ENCODE measurements around the gene PPARG. TPM values are rescaled to one million over a fixed set of nuclear protein-coding genes. Genes with fewer than 3 reads are reported as not detected.

Gene PPARG
- not detected in 2 replicates for total RNA-seq (2014; rRNA removed; shearing (Covaris generic); ENCODE audit: low replicate concordance)

DNA sequence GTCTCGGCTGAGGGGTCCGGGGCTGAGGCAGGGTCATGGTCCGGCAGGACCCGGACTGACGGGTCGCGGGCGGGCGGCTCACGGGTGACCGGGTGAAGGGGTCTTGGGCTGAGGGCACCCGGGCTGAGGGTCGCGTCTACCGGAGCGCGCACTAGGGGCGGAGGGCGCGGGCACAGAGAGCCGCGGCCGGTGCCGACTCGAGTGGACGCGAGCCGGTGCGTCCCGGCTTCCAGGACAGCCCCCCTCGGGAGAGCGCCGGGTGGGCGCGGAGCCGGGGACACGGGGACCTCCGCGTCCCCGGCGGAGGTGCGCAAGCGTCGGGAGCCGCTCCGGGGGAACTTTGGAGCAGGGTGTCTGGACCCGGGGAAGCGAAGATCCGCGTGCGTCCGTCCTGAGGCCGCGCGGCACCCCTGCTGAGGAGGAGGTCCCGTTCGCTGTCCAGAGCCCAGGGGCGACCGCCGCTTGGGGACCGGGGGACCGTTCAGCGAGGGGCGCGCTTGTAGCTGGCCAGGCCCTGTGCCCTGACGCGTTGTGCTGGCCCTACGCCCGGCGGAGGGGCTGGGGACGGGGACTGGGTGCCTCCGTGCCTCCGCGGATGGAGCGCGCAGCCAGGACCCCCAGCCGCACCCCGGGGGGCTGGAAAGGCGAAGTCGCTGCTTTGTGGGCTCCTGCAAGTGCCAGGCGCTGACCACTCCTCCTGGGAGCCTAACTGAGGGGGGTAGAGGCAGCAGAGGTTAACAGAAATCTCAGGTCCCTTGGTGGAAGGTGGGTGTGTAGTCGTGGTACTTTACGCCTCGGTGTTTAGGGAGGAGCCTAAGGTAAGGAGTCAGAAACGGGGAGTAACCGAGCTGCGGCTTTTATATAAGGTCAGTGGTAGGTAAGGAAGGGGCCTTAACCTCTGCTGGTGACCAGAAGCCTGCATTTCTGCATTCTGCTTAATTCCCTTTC lies at the start of gene PPARG:
TSS of gene PPARG (plus strand) at position 889 of the 948 bp plus-strand sequence. CDS start 90,642 bp downstream, outside the sequence.
- H3K9ac ChIP-seq (ENCODE audit: low read length) = no peak within 1 kb of the TSS
- no peak within 1 kb of the TSS for H3K27ac ChIP-seq (ENCODE audit: low read length)
- H2AFZ ChIP-seq (ENCODE audit: low read length) = no peak within 1 kb of the TSS
- H3K36me3 ChIP-seq (ENCODE audit: insufficient read depth, low read length) = no peaks in the 10 kb centered on the region
- no peak within 1 kb of the TSS for H3K4me2 ChIP-seq (ENCODE audit: low read depth, low read length, poor library complexity, severe bottlenecking)
- DNase-seq = no peak
- no peaks in the 10 kb centered on the region for H3K4me1 ChIP-seq (ENCODE audit: low read length)
- H3K79me2 ChIP-seq (ENCODE audit: low read length) = no peaks in the 10 kb centered on the region
- no peak within 1 kb of the TSS for H3K4me3 ChIP-seq (ENCODE audit: low read length)
- no peaks in the 10 kb centered on the region for H3K9me3 ChIP-seq (ENCODE audit: low read length)
- H3K9me2 ChIP-seq (replicated peaks; ENCODE audit: insufficient read depth, low read length) = no peaks in the 10 kb centered on the region
- no peaks in the 10 kb centered on the region for H4K20me1 ChIP-seq (ENCODE audit: insufficient read depth, low read depth, low read length)
- H3K27me3 ChIP-seq (ENCODE audit: low read length) = no peaks in the 10 kb centered on the region; the same call in 1 of the 2 replicates

GRCh38 chr3:12239301-12239700 lies 49.6 kb upstream of the PPARG start:
- no peak for DNase-seq
- Histone ChIP-seq H3K9me3 (ENCODE audit: low read length) (no peaks in the 10 kb centered on the region), H3K36me3 (ENCODE audit: insufficient read depth, low read length) (no peaks in the 10 kb centered on the region), H3K4me1 (ENCODE audit: low read length) (no peaks in the 10 kb centered on the region), H3K27ac (ENCODE audit: low read length) (no peak overlapping the region), H3K79me2 (ENCODE audit: low read length) (no peaks in the 10 kb centered on the region), H3K4me2 (ENCODE audit: low read depth, low read length, poor library complexity, severe bottlenecking) (no peak overlapping the region), H3K4me3 (ENCODE audit: low read length) (no peak overlapping the region), H2AFZ (ENCODE audit: low read length) (no peak overlapping the region), H3K9ac (ENCODE audit: low read length) (no peak overlapping the region), H3K27me3 (ENCODE audit: low read length) (no peaks in the 10 kb centered on the region), H3K9me2 (replicated peaks; ENCODE audit: insufficient read depth, low read length) (no peaks in the 10 kb centered on the region), H4K20me1 (ENCODE audit: insufficient read depth, low read depth, low read length) (no peaks in the 10 kb centered on the region)

DNA sequence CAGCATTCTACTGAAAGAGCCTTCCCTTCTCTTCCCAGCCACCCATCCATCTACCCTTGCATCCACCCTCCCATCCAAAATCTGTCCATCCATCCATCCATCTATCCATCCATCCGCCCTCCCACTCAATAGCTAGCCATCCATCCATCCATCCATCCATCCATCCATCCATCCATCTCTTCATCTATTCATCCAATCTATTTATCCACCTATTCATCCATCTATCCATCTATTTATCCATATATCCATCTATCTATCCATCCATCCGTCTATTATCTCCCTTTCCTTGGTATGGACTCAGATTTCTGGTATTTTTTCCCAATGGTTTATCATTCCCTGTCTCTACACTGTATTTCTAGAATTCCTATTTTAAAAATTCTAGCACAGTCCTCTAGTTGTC lies 46.1 kb upstream of the PPARG start:
- Histone ChIP-seq H3K9me3 (ENCODE audit: low read length) (no peaks in the 10 kb centered on the region), H4K20me1 (ENCODE audit: insufficient read depth, low read depth, low read length) (no peaks in the 10 kb centered on the region), H3K9me2 (replicated peaks; ENCODE audit: insufficient read depth, low read length) (no peaks in the 10 kb centered on the region), H2AFZ (ENCODE audit: low read length) (no peak overlapping the region), H3K4me1 (ENCODE audit: low read length) (no peaks in the 10 kb centered on the region), H3K4me3 (ENCODE audit: low read length) (no peak overlapping the region), H3K4me2 (ENCODE audit: low read depth, low read length, poor library complexity, severe bottlenecking) (no peak overlapping the region), H3K27me3 (ENCODE audit: low read length) (no peaks in the 10 kb centered on the region), H3K9ac (ENCODE audit: low read length) (no peak overlapping the region), H3K79me2 (ENCODE audit: low read length) (no peaks in the 10 kb centered on the region), H3K27ac (ENCODE audit: low read length) (no peak overlapping the region), H3K36me3 (ENCODE audit: insufficient read depth, low read length) (no peaks in the 10 kb centered on the region)
- no peak for DNase-seq

DNA sequence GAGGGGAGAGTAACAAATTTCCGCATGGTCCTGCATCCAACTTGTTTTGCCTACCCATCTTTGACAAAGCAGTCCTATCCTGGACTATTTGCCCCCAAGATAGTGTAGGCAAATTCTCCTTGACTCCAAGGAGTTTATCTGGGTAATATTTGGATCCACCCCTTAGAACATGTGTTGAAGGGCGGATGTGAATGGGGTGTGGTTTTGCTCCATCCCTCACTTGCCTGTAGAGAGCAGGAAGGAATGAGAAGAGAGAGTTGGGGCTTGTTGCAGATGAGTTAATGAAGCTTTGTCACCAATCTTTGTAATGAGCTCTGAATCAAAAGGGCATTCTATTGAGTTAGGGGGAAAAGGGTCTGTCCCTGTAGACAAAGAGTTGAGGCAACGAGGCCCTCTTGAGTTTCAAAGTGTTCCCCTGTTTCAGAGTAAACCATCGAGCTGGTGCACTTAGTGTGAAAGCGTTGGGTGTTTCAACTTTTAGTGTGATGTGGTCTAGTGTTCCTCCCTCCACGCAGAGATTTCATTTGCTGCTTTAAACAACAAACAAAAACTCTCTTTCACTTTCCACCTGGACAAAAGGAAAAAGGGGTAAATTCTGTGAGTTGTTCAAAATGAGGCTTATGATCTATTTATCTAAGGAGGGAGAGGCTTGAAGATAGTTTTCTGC lies 42.2 kb upstream of the PPARG start:
- H2AFZ ChIP-seq (ENCODE audit: low read length) = no peak overlapping the region
- H3K27me3 ChIP-seq (ENCODE audit: low read length) = 0 out of 2 replicates have a peak, but pooled peaks cover 8% of the 10 kb centered on the region
- H3K4me2 ChIP-seq (ENCODE audit: low read depth, low read length, poor library complexity, severe bottlenecking) = no peak overlapping the region
- no peak overlapping the region for H3K27ac ChIP-seq (ENCODE audit: low read length)
- no peak for DNase-seq
- H3K9ac ChIP-seq (ENCODE audit: low read length) = no peak overlapping the region
- H4K20me1 ChIP-seq (ENCODE audit: insufficient read depth, low read depth, low read length) = no peaks in the 10 kb centered on the region
- H3K9me3 ChIP-seq (ENCODE audit: low read length) = no peaks in the 10 kb centered on the region; the same call in 1 of the 2 replicates
- H3K4me3 ChIP-seq (ENCODE audit: low read length) = no peak overlapping the region
- H3K79me2 ChIP-seq (ENCODE audit: low read length) = no peaks in the 10 kb centered on the region
- no peaks in the 10 kb centered on the region for H3K36me3 ChIP-seq (ENCODE audit: insufficient read depth, low read length)
- H3K4me1 ChIP-seq (ENCODE audit: low read length) = no peaks in the 10 kb centered on the region
- H3K9me2 ChIP-seq (replicated peaks; ENCODE audit: insufficient read depth, low read length) = no peaks in the 10 kb centered on the region

- H3K4me2 ChIP-seq (ENCODE audit: low read depth, low read length, poor library complexity, severe bottlenecking) = no peak overlapping the region
- H3K27ac ChIP-seq (ENCODE audit: low read length) = no peak overlapping the region
- no peaks in the 10 kb centered on the region; the same call in 1 of the 2 replicates for H3K9me3 ChIP-seq (ENCODE audit: low read length)
- DNase-seq = no peak
- H3K4me1 ChIP-seq (ENCODE audit: low read length) = no peaks in the 10 kb centered on the region
- no peak overlapping the region for H3K9ac ChIP-seq (ENCODE audit: low read length)
- no peaks in the 10 kb centered on the region for H3K9me2 ChIP-seq (replicated peaks; ENCODE audit: insufficient read depth, low read length)
- H3K27me3 ChIP-seq (ENCODE audit: low read length) = 0 out of 2 replicates have a peak, but pooled peaks cover 8% of the 10 kb centered on the region
- no peak overlapping the region for H2AFZ ChIP-seq (ENCODE audit: low read length)
- H3K4me3 ChIP-seq (ENCODE audit: low read length) = no peak overlapping the region
- no peaks in the 10 kb centered on the region for H4K20me1 ChIP-seq (ENCODE audit: insufficient read depth, low read depth, low read length)
- H3K36me3 ChIP-seq (ENCODE audit: insufficient read depth, low read length) = no peaks in the 10 kb centered on the region
- no peaks in the 10 kb centered on the region for H3K79me2 ChIP-seq (ENCODE audit: low read length)
Measured at GRCh38 chr3:12247411-12247810, 41.5 kb upstream of the PPARG start.

DNA sequence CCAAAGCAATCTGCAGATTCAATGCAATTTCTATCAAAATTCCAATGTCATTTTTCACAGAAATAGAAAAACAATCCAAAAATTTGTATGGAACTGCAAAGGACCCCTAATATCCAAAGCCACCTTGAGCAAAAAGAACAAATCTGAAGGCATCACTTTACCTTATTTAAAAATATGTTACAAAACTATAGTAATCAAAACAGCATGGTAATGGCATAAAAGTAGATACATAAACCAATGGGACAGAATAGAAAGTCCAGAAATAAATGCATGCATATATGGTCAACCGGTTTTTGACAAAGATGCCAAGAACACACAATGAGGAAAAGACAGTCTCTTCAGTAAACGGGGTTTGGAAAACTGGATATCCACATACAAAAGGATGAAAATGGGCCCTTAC lies 39.4 kb upstream of the PPARG start:
- 0 out of 2 replicates have a peak, but pooled peaks cover 8% of the 10 kb centered on the region for H3K27me3 ChIP-seq (ENCODE audit: low read length)
- H3K4me1 ChIP-seq (ENCODE audit: low read length) = no peaks in the 10 kb centered on the region
- no peaks in the 10 kb centered on the region for H3K36me3 ChIP-seq (ENCODE audit: insufficient read depth, low read length)
- H2AFZ ChIP-seq (ENCODE audit: low read length) = no peak overlapping the region
- H3K4me3 ChIP-seq (ENCODE audit: low read length) = no peak overlapping the region
- no peaks in the 10 kb centered on the region for H4K20me1 ChIP-seq (ENCODE audit: insufficient read depth, low read depth, low read length)
- no peak overlapping the region for H3K4me2 ChIP-seq (ENCODE audit: low read depth, low read length, poor library complexity, severe bottlenecking)
- H3K27ac ChIP-seq (ENCODE audit: low read length) = no peak overlapping the region
- no peaks in the 10 kb centered on the region for H3K9me2 ChIP-seq (replicated peaks; ENCODE audit: insufficient read depth, low read length)
- no peaks in the 10 kb centered on the region for H3K79me2 ChIP-seq (ENCODE audit: low read length)
- no peak overlapping the region for H3K9ac ChIP-seq (ENCODE audit: low read length)
- DNase-seq = no peak
- no peaks in the 10 kb centered on the region; the same call in 1 of the 2 replicates for H3K9me3 ChIP-seq (ENCODE audit: low read length)

- no peaks in the 10 kb centered on the region for H3K9me2 ChIP-seq (replicated peaks; ENCODE audit: insufficient read depth, low read length)
- H3K27me3 ChIP-seq (ENCODE audit: low read length) = 0 out of 2 replicates have a peak, but pooled peaks cover 8% of the 10 kb centered on the region
- no peak overlapping the region for H3K4me2 ChIP-seq (ENCODE audit: low read depth, low read length, poor library complexity, severe bottlenecking)
- H3K4me3 ChIP-seq (ENCODE audit: low read length) = no peak overlapping the region
- H3K9me3 ChIP-seq (ENCODE audit: low read length) = no peaks in the 10 kb centered on the region; the same call in 1 of the 2 replicates
- no peaks in the 10 kb centered on the region for H4K20me1 ChIP-seq (ENCODE audit: insufficient read depth, low read depth, low read length)
- no peak overlapping the region; the same call in 1 of the 2 replicates for H2AFZ ChIP-seq (ENCODE audit: low read length)
- H3K9ac ChIP-seq (ENCODE audit: low read length) = no peak overlapping the region
- no peaks in the 10 kb centered on the region for H3K36me3 ChIP-seq (ENCODE audit: insufficient read depth, low read length)
- no peaks in the 10 kb centered on the region for H3K4me1 ChIP-seq (ENCODE audit: low read length)
- no peak overlapping the region for H3K27ac ChIP-seq (ENCODE audit: low read length)
- no peaks in the 10 kb centered on the region for H3K79me2 ChIP-seq (ENCODE audit: low read length)
- DNase-seq = no peak
Measured at GRCh38 chr3:12252889-12253288, 36.0 kb upstream of the PPARG start.
